GM23248 (cell line): ENCODE data around the gene ATL3.
"Not testable (repeated sequence)": the region's sequence is repeated elsewhere in the genome, so short reads cannot be mapped to it uniquely, and the experiment has no call there.

Experiments
- EZH2 ChIP-seq: fragments of 200-600 bp; sonication (generic); IDR thresholded peaks from 2 replicates; pipeline ENCODE4 v1.6.1; 2018; ENCODE audit warnings: antibody characterized with exemption, mild to moderate bottlenecking; ENCODE audit not compliant: insufficient read depth, poor library complexity, severe bottlenecking
- EZH2phosphoT487 ChIP-seq: fragments of 200-600 bp; sonication (generic); IDR thresholded peaks from 2 replicates; pipeline ENCODE4 v1.6.1; 2018; ENCODE audit warnings: antibody characterized with exemption, moderate library complexity, mild to moderate bottlenecking, low read depth; ENCODE audit not compliant: insufficient read depth

DNA sequence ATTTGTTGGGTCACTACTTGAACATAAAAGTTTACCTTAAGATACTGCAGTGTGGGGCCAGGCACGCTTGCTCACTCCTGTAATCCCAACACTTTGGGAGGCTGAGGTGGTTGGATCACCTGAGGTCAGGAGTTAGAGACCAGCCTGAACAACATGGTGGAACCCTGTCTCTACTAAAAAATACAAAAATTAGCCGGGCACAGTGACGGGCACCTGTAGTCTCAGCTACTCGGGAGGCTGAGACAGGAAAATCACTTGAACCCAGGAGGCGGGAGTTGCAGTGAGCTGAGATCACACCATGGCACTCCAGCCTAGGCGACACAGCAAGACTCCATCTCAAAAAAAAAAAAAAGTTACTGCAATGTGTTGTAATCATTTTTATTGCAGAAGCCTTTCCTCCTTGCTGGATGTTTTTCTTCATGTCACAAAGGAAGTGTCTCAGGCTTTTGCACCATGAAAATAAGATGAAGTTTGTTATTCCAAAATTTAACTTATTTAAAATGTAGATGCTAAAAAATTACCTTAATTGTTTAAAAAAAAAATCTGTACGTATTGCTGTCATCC, 14.1 kb upstream of the ATL3 start:
- TF ChIP-seq EZH2, EZH2phosphoT487: not testable (repeated sequence)
